Measurements from ENCODE around the gene TUBB2B. TPM values are rescaled to one million over a fixed set of nuclear protein-coding genes. Genes with fewer than 3 reads are reported as not detected.
A peak's percentile ranks its signal among the peaks of the same experiment; 100 is the strongest.

The TUBB2B gene
- total RNA-seq, 2 donors from 2014 or later: 2.2 to 3.9 TPM

DNA sequence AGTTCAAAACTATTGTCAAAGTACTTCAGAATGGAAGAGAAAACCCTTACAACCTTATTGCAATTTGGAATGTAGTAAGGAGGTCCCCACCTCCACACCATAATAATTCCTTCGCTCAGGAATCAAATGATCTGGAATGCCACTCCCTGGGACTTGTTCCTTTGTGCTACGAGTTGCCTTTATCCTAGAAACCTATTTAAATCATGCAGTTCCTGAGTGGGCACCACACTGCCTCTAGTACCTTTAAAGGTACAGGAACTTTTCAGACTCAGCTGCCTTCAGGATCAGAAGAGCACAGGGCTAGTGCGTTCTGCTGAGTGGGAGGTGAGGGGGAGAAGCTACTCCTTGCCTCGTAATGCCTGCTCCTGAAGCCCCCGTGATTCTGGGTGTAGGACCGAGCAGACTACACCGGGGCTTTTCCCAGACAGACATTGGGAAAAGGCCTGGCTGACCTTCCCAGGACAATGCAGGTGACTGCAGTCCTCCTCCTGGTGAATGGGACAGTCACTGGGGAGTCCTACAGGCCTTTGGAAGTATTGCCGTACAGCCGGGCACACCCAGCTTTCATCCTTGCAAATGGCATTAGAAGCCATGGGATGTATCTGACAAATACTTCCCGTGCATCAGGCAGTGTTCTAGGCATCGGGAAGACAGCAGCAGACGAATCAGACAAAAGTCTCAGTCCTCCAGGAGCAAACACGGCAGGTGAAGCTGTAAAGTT lies 11.8 kb upstream of the TUBB2B start:
- ATAC-seq: no peak
- DNase-seq: no peak
- intact Hi-C loops (cut with DNase I): no loop called here

DNA sequence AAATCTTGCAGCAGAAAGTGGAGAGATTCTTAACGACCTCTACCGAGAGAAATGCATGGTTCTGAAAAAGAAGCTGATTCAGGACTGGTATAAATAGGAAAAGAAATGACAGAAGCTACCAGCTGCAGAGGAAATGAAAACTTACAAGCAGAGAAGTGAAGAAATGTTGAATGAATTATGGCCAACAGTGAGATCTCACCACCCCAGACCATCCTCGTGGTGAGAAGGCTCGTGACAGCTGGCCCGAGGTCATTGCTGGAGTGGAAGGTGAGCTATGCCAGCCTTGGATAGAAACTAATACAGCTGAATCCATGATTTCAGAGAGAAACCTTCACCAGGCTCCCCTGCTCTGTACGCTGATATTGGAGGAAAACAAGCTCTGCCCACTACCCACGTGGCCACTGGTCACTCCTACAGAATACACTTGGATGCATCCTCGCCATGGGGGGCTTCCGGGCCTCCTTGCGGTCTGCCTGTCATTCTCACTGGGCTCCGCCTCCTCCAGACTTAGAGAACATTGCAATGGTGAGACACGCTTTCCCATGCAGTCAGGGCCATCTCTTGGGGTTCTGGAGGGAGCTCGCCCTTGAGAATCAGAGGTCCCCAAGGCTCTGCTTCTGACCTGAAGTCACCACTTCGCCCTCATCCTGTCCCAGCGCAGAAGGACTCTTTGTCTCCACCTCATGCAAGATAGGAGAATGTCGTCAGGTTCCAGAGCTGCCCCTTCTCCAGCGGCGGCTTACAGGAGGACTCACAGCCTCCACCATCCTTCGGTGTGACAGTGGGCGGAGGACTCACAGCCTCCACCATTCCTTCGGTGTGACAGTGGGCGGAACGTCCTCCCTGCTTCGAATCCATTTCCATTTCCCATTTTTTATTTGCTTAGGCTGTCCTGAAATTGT lies 10.6 kb upstream of the TUBB2B start:
- ATAC-seq: peak; percentile 23 to 53
- intact Hi-C loops (cut with DNase I): no loop called here

DNA sequence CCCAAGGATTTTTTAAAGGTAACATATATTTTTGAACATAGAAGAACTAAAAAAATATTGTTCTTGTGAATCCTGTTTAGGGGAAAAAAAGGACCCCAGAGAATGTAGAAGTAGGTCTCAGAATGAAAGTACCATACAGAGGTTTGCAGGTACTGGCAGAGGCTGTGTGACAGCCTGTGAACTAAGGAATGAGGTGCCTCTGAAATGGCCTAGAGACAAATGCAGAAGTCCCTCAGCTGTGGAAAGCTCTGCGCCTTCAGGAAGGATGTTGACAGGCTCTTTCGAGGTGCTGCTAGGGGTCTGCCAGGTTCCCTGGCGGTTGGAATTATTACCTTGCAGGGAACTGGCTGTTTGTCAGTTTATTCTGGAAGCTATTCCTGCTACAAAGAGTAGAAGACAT lies 8.6 kb upstream of the TUBB2B start:
- ATAC-seq (no peak), DNase-seq (no peak)
- intact Hi-C loops (cut with DNase I): no loop called here

More for the DNA sequence above, 10.6 kb upstream of the TUBB2B start:
- no peak for DNase-seq

DNA sequence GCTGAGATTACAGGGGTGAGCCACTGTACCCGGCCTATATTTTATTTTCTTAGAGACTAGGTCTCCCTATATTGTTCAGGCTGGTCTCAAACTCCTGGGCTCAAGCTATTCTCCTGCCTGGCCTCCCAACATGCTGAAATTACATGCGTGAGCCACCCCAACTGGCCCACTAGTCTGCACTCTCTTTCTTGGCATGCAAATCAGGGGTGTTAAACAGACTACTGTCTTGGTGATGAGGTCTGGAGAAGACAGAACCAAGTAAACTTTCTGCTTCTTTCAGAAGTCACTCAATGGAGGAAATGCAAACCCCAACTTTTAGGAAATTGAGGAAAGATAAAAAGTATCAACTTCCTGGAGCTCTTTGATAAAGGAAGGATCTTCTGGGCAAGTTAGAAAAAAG lies 8.0 kb upstream of the TUBB2B start:
- ATAC-seq (no peak), DNase-seq (no peak)
- intact Hi-C loops (cut with DNase I): no loop called here

GRCh38 chr6:3233904-3234303 lies 6.5 kb upstream of the TUBB2B start:
- DNase-seq (no peak), ATAC-seq (no peak)
- intact Hi-C loops (cut with DNase I): no loop called here

DNA sequence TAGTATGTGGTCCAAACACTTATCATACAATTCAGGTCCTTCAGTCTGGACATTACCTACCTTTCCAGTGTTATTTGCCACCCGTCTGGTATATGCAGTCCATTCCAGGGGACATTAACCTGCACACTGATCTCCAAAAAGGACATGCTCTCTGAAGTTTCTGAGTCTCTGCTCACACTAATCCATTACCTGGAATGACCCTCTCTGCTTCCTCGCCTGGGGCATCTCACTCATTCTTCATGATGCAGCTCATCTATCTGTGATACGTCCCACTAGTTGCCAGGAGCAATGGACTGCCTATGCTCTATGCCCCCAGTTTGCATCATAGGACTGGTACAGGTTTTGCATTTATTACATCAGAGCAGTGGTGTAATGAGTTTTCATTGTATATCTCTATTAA lies 5.9 kb upstream of the TUBB2B start:
- intact Hi-C loops (cut with DNase I): no loop called here
- DNase-seq (no peak), ATAC-seq (no peak)

- ATAC-seq (no peak), DNase-seq (no peak)
- intact Hi-C loops (cut with DNase I): no loop called here
These were observed 4.8 kb upstream of the TUBB2B start for GRCh38 chr6:3232017-3232945.

DNA sequence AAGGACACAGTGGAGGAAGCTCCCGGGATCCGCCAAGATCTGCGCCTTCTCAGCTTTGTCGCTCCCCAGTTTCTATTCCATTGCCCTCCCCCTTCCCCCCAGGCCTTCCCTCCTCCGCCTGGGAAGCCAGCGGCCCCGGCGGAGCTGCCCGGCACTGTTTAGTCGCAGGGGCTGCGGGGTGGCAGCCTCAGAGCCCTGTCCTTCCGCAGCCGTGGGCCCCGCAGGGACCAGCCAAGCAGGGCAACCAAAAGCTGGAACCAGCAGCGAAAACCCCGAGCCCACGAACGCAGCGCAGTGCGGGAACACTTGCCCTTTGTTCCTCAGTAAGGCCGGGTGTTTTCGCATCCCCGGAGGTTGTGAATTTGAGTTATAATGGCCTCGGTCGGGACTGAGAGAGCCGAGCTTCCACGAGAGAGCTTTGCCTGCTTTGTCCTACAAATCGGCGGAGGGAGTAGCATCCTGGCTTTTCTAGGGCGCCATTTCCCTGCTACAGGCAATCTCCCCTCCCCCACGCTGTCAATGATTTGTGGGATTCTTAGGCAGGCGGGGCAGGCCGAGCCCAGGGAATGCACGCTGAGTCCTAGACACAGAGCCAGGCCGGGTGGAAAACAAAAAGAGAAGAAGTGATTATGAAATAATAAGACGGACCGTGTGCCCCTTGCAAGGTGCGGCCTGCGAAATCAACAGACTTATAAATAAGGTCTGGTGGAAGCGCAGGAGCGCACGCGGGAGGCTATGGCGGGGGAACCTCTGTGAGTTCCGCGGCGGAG lies 4.0 kb upstream of the TUBB2B start:
- DNase-seq: peak; percentile 77
- ATAC-seq: peak; percentile 81 to 87
- intact Hi-C loops (cut with DNase I): no loop called here

DNA sequence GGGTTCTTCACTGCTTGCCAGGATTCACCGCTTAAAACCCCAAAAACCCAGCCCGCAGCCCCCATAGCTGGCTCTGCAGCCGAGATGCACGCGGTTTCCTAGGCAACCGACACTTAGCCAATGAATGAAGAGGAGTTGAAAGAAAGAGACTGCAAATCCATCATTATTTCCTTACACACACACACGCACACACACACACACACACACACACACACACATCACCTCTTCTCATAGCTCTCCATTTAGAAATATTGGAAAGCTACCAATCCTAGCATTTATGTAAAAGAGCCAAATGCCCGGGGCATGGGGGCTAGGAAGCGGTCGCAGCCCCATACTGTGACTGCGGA lies 3.4 kb upstream of the TUBB2B start:
- intact Hi-C loops (cut with DNase I): no loop called here
- ATAC-seq (peak; percentile 2 to 3), DNase-seq (no peak)

GRCh38 chr6:3230256-3230882 lies 2.9 kb upstream of the TUBB2B start:
- ATAC-seq: no peak
- DNase-seq: no peak
- intact Hi-C loops (cut with DNase I): no loop called here

DNA sequence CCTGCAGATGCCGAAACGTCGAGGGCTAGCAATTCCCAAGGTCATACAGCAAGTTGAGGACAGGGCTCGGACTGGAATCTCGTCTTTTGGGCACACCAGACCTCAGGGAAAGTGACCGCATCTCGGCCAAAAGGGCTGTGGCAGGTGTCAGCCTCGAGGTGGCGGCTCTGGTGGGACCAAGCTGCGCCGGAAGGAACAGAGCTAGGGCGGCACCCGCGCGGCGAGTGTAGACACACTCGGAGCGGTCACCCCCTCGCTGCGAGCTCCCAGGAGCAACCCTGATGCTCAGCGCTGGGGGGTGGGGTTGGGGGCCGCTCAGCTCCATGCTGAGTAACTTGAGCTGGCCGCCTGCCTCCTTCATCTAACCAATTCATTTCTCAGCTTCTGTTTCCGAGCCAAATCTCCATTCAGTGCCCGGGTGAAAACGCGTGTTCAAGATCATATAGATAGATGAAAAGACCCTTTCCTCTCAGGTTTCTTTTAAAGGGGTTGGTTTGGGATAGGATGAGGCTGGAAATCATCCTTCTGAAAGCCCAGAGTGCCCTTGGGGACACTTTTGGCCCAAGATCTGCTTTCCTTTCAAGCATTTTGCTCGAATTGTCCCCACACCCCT lies 2.2 kb upstream of the TUBB2B start:
- ATAC-seq (peak in 1 of 2 donors; percentile 3), DNase-seq (no peak)
- intact Hi-C loops (cut with DNase I): no loop called here

GRCh38 chr6:3228771-3229565 lies 1.5 kb upstream of the TUBB2B start:
- DNase-seq (no peak), ATAC-seq (no peak)

GRCh38 chr6:3228046-3228671 lies 706 bp upstream of the TUBB2B start:
- intact Hi-C loops (cut with DNase I): no loop called here
- DNase-seq: no peak
- no peak for ATAC-seq

More at GRCh38 chr6:3228771-3229565, 1.5 kb upstream of the TUBB2B start:
- intact Hi-C loops (cut with DNase I): no loop called here

DNA sequence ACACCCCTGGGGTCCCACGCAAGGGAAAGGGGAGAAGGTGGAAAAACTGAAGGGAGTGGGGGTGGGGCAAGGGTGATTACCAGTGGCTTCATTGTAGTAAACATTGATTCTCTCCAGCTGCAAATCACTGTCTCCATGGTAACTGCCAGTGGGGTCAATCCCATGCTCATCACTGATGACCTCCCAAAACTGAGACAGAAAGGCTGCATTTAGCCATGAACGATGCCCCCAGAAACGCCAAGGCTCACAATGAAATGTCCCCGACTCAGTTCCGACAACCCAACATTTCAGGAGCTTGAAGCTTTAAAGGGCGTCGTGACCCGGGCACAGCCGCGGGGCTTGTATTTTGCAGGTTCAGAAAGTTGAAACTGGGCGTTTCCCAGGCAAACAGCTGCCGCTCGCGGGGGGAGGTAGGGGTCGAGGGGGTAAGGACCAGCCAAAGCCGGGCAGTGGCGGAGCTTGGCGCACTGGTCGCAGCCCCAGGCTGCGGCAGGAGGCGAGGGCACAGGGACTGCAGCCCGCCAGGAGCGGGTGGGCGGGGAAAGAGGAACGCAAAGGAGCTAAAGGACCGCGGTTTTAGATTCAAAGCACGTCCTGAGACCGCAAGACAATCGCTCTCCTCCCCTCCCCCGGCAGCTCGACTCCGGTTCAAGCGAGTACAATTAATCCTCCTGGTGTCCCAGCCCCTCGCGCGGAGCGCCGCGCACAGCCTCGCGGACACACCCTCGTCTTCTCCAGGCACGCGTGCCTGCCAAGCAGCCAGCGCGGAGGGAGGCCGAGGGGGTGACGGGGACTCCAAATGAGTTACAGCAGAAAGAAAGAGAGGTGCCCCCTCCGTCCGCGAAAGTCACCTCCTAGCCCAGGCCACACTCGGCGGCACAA lies 731 bp downstream of the TUBB2B start:
- peak; percentile 36 for DNase-seq
- peak in 1 of 2 donors; percentile 8 for ATAC-seq

DNA sequence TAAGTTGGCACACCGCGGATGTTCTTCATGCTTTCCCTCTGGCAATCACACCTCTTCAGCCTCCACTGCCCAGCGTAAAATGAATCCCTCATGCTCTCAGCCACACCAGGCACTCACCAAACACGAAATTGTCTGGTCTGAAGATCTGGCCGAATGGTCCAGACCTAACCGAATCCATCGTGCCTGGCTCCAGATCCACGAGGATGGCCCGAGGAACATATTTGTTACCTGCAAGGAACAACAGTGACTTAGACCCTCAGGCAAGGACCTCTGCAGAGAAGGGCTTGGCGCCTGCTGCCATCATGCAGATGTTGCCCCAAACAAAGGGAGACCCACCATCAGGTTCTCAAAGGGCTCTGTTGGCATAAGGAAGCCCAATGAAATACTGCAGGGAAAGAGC lies 1.4 kb downstream of the TUBB2B start:
- no peak for ATAC-seq
- intact Hi-C loops (cut with DNase I): no loop called here

More for the DNA sequence above, 731 bp downstream of the TUBB2B start:
- intact Hi-C loops (cut with DNase I): no loop called here

More for the DNA sequence above, 1.4 kb downstream of the TUBB2B start:
- no peak for DNase-seq

Measured in left cardiac atrium (tissue), 4 donors.